Cerebellar cortex (tissue), 1 donor: ENCODE results near the gene LCN2.
A peak's percentile ranks its signal among the peaks of the same experiment; 100 is the strongest.
"Not testable (repeated sequence)": the region's sequence is repeated elsewhere in the genome, so short reads cannot be mapped to it uniquely, and the experiment has no call there.

ENCODE experiments used
- DNase-seq: peaks from one replicate; pipeline ENCODE4 v3.0.0-alpha.2; 2015; ENCODE audit warnings: low spot score

The LCN2 gene

GRCh38 chr9:128128836-128129590, 20.2 kb upstream of the LCN2 start:
- peak; percentile 29 for DNase-seq

GRCh38 chr9:128129976-128130590, 19.2 kb upstream of the LCN2 start:
- DNase-seq, result not testable (repeated sequence)

- DNase-seq, result not testable (repeated sequence)
These were observed 18.6 kb upstream of the LCN2 start for GRCh38 chr9:128130651-128131050.

GRCh38 chr9:128131346-128131745, 17.9 kb upstream of the LCN2 start:
- not testable (repeated sequence) for DNase-seq

DNA sequence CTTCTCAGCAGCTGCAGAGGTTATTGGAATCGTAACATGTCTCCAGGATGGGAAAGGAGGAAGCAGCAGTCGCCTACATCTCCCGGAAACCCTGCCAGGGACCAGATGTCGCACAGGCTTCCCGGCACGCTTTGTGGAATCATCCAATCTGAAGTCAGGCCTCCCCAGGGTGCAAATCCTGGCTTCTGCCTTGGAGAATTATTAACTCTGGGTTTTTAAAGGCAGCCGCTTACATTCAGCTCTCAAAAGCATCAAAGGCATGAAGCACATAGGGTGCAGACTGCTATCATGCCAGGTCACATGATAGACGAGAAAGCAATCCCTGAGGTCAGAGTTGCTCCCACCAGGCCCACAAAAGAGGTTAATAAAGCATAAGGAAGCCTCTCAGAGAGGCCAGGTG, 17.1 kb upstream of the LCN2 start:
- not testable (repeated sequence) for DNase-seq

GRCh38 chr9:128135561-128135960, 13.7 kb upstream of the LCN2 start:
- peak; percentile 22 for DNase-seq

DNA sequence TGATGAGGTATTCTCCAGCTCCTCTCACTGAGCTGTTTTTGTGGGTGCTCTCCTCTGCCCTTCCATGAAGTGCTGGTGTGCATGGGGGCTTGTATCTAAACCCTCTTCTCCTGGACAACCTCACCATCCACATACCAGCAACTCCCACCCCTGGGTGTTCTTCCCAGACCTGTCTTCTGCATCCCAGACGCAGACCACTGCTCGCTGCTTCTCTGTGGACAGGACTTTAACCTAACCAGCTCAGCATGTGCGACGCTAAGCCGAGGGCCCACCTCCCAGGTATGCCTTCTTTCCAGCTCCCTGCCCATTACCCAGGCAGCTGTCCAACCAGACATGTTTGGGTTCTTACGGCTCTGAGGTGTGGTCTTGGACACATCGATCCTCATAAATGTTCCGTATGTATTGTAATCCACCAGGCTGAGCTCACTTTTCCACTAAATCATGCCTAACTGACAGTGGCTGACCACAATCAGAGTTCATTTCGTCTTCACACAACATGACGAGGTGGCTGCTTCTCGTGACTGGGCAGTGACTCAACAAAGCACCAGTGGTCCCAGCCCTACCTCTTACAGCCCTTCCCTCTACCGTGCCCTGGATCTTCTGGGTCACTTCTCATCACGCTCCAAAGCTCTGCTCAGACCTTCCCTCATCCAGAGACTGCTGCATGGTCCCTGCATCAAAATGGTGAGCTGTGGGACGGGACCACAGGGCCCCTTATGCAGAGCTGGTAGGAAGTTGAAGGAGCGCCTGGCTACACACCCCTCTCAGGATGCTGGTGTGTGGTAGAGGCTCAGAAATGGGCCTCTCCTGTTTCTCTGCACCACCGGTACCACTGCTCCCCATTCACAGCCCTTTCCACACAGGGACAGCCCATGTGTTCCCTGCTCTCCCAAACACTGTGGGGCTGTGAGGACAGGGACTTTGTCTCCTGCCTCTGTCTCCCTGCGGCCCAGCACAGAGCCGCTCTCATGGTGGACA, 12.1 kb upstream of the LCN2 start:
- no peak for DNase-seq

DNA sequence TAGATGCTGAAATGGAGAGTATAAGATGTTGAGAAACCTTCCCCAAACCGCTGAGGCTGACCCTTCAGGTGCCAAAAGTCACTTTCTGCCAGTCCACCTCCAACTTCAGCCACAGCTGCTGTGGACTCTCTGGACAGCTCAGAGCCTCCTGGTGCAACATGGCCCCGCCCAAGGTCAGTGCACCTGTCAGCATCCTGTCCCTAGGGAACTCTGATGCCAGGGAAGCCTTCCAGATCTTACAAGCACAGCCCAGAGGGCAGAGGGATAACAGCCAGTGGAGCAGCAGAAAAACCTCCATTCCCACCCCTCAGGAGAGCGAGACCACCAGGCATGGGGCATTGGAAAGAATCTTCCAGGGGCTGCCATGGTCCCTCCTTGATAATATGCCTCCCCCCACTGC, 11.3 kb upstream of the LCN2 start:
- no peak for DNase-seq

- no peak for DNase-seq
These were observed 9.6 kb upstream of the LCN2 start for GRCh38 chr9:128139621-128140020.

DNA sequence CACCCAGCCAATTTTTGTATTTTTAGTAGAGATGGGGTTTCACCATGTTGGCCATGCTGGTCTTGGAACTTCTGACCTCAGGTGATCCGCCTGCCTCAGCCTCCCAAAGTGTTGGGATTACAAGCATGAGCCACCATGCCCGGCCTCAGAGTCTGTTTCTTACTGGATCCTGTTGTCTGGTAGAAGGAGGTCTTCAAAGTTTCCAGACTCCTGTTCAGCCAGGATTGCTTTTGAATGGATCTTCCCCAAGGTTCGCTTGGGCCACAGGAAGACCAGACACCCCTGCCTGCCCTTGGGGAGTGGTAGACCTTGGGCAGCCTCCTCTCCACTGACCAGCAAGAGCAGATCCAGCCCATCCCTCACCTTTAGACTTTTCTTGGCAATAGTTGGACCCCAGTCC, 7.6 kb upstream of the LCN2 start:
- no peak for DNase-seq

DNA sequence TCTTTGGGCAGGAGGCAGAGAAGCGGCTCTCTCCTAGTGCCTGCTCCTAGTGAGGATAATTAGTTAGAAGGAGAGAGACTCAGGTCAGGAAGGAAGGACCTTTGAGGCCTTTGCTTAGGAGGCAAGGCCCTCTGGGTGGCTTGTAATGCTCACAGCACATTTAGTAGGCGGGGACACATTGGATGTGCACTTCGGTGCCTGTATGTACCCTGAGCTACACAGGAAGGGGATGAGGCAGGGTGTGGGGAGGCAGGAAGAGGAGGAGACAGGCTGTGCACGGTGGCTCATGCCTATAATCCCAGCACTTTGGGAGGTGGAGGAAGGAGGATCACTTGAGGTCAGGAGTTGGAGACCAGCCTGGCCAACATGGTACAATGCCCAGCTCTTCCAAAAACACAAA, 7.2 kb upstream of the LCN2 start:
- no peak for DNase-seq

DNA sequence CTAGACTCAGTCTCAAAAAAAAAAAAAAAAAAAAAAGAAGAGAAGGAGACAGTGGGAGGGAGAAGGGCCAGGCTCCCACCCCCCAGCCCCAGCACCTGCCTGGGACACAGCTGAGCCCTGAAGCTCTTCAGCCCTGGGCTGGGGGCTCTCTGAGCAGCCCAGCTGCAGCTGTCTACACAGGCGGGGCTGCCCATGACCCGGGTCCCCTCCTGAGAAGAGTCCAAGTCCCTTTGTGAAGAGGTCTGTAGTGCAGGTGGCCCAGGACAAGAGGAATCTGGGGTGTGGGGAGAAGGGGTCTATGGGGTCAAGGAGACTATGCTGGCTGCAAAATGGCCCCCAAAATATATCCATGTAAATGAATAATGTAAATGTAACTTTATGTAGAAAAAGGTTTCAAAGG, 6.7 kb upstream of the LCN2 start:
- DNase-seq, result no peak

- DNase-seq, result no peak
These were observed 5.6 kb upstream of the LCN2 start for GRCh38 chr9:128143525-128144238.

GRCh38 chr9:128144239-128145181, 4.7 kb upstream of the LCN2 start:
- DNase-seq, result no peak

DNA sequence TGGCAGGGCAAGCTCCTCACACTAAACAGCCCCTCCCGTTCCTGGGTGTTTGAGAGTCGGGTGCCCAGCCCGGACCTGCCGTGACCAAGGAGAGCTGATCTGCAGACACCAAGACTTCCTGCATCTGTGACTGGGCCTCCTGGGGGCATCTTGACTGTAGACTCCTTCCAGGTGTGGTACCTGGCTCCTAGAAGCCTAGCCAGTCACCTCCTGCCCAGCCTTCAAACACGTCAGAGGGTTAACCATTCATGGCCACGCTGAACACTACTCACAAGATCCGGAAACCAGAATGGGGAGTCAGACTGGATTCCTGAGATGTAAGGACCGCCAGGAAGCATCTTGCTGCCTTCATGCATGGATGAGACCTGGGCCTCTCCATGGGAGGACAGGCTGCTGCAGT, 3.7 kb upstream of the LCN2 start:
- no peak for DNase-seq

DNA sequence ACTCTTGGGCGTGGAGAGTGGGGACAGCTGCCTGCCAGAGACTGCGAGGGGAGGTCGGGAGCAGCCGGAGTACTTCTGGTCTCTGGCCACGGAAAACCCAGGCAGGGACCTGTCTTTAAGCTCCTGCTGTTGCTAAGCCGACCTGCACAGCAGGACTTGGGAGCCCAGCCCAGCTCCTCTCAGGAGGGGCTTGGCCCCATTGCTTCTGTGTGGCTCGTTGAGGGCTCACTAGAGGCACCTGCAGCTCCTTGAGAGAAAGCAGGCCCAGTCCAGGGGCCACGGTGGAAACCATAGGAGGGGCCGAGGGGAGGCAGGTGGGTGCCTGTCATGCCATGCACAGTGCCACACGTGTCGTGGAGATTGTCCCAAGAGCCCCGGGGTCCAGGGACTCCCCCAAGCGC, 3.3 kb upstream of the LCN2 start:
- no peak for DNase-seq

DNA sequence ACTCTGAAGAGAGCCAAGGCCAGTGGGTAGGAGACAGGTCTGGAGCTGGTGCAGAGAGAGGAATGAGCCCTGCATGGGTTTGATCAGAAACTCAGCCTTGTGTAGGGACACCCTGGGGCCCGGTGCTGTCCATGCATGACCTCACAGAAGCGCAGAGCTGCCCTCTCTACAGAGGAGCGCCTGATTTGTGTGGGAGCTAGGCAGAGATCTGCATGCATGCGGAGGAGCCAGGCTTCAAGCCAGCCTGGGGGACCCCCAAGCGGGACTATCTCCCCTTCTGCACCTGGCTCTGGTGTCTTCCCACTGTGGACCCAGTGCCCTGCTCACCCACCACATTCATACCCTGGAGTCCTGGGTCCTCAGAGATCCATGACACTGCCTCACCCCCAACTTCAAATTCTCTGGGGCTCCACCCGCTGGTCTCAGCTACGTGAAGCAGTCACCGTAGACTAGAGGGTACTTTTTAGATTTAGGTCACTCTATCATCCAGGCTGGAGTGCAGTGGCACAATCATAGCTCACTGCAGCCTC, 2.6 kb upstream of the LCN2 start:
- DNase-seq, result no peak

DNA sequence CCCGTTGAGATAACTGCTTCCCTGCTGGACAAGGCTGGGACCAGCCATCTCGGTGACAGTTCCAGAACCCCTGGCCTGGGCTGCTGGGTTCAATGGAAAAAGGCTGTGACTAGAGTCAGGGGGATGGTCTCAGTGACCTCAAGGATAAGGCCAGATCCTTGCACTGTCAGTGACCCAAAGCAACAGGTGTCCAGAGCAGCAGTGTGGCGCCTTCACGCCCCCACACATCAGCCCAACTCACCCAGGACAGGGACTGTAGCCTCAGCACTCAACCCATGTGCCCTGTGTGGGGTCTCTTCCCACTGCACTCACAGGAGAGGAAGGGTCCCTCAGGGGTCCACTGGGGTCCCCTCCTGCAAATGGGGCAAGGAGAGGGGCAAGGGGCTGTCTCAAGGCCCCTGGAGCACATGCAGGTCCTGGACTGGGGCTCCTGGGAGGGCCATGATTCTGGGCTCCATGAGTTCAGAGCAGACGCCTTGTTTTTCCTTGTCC, 698 bp upstream of the LCN2 start:
- DNase-seq, result no peak

DNA sequence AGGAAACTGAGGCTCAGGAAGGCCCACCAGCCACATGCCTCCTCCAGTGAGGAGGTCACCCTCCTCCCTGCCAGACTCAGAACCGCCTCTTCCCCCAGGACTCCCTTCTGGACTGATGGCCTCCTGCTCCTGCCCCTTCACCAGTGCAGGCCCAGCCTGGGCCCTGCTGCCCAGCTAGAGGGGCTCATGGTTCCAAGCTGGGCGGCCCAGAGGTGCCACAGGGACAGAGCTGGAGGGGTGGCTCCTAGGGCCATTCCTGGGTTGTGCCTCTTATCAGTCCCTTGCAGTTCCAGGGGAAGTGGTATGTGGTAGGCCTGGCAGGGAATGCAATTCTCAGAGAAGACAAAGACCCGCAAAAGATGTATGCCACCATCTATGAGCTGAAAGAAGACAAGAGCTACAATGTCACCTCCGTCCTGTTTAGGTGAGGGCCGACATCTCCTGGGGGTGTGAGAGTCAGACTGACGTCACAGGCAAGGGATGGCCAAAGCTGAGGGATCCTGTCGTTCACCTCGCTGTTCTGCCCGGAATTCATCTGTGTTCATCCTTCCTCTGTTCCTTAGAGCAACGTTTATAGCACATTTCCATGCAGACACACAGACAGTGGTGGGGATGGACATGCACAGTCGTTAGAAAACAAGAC, 819 bp downstream of the LCN2 start:
- no peak for DNase-seq
